ENCODE measurements around the gene GCH1.

DNA sequence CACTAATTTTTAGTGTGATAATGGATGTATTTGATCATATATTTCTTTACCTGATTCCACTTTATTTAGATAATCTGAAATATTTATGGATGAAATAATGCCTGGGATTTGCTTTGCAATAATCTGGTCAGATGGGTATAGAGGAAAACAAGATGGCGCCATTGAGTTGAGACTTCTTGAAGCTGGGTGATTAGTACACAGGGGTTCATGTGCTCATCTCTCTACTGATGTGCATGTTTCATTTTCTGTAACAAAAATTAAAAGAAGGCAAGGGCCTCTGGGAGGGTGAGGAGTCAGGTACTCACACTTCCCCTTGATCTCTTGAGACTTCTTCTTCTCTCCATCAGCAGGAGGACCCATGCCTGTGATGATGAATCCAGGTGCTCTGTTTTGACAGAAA, 61.8 kb downstream of the GCH1 start:
- TF ChIP-seq SP1 (IDR thresholded peaks at IDR 0.05) (no peak), FOXM1 (IDR thresholded peaks at IDR 0.05; ENCODE audit: borderline replicate concordance) (no peak), BHLHE40 (IDR thresholded peaks at IDR 0.05; ENCODE audit: borderline replicate concordance) (no peak), LEF1 (IDR thresholded peaks at IDR 0.05; ENCODE audit: borderline replicate concordance) (no peak), HDGF (IDR thresholded peaks at IDR 0.05; ENCODE audit: borderline replicate concordance) (no peak), NFRKB (IDR thresholded peaks at IDR 0.05) (no peak), ELF4 (IDR thresholded peaks at IDR 0.05) (no peak), CTBP1 (IDR thresholded peaks at IDR 0.05; ENCODE audit: borderline replicate concordance) (no peak), SUZ12 (IDR thresholded peaks at IDR 0.05) (no peak), FOXK2 (IDR thresholded peaks at IDR 0.05) (no peak), FOXA1 (IDR thresholded peaks at IDR 0.05) (no peak)
